ENCODE results near the gene KCNJ11. TPM values are rescaled to one million over a fixed set of nuclear protein-coding genes. Genes with fewer than 3 reads are reported as not detected.

Gene KCNJ11
- total and polyA plus RNA-seq, 10 of the 15 experiments (the other 5 are each of a cell fraction or from before 2014, with no cell fraction given), result 0.06 to 0.56 (median 0.21) TPM; not detected in 6

GRCh38 chr11:17387811-17388210, 648 bp downstream of the KCNJ11 start:
- ATAC-seq, result no peak
- Histone ChIP-seq H3K4me2 (ENCODE audit: control insufficient read depth, insufficient read depth) (no peak overlapping the region), H3K79me2 (ENCODE audit: control insufficient read depth, insufficient read depth, low read length) (no peaks in the 10 kb centered on the region), H3K9ac (ENCODE audit: control insufficient read depth, insufficient read depth, low read length) (no peak overlapping the region), H2AFZ (ENCODE audit: control insufficient read depth, low read depth, low read length) (no peak overlapping the region), H4K20me1 (ENCODE audit: control insufficient read depth, insufficient read depth) (no peaks in the 10 kb centered on the region), H3K27me3 (replicated peaks in 1 of 2; ENCODE audit: control insufficient read depth in 2 of 2, insufficient read depth in 2 of 2, low read length in 1 of 2) (peaks cover 0 to 2% of the 10 kb centered on the region in 2 experiments; a peak in 2 of 4 replicates), H3K36me3 (ENCODE audit: control insufficient read depth in 2 of 2, insufficient read depth in 2 of 2, low read length in 1 of 2) (no peaks in the 10 kb centered on the region), H3K9me3 (replicated peaks; ENCODE audit: control insufficient read depth, insufficient read depth, low read length) (no peaks in the 10 kb centered on the region), H3K4me3 (no peak overlapping the region), H3K4me1 (ENCODE audit: control insufficient read depth, insufficient read depth, low read length) (no peaks in the 10 kb centered on the region), H3K27ac (ENCODE audit: control insufficient read depth, insufficient read depth) (no peak overlapping the region)
- ChIA-PET SMC1A (ENCODE audit: uncharacterized antibody, unreplicated experiment) (no interaction called here), CTCF (no interaction called here), RAD21 (ENCODE audit: unreplicated experiment) (interaction anchor here (1.4 kb wide), 1 partner anchor 140 kb away, joined by 4 read pairs; no protein-coding TSS in a partner anchor), POLR2A (no interaction called here)
- FAIRE-seq, result no peak
- BruUV-seq (replicated peaks), result no TSS peak
- in situ Hi-C loops (cut with MboI), result loop anchor here (10.0 kb wide), 1 partner anchor 117 kb away; no protein-coding TSS in a partner anchor
- intact Hi-C loops (cut with micrococcal nuclease; ENCODE audit: unreplicated experiment), result no loop called here
- TF ChIP-seq, protein P1, sequence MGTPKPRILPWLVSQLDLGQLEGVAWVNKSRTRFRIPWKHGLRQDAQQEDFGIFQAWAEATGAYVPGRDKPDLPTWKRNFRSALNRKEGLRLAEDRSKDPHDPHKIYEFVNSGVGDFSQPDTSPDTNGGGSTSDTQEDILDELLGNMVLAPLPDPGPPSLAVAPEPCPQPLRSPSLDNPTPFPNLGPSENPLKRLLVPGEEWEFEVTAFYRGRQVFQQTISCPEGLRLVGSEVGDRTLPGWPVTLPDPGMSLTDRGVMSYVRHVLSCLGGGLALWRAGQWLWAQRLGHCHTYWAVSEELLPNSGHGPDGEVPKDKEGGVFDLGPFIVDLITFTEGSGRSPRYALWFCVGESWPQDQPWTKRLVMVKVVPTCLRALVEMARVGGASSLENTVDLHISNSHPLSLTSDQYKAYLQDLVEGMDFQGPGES (IDR thresholded peaks at IDR 0.05), result no peak
- no peak for TF ChIP-seq EGR1 (IDR thresholded peaks at IDR 0.05; ENCODE audit: borderline replicate concordance in 1 of 2, low read depth in 2 of 2, low read length in 2 of 2)
- WGBS (ENCODE audit: insufficient coverage, insufficient replicate concordance, low lambda C conversion rate, missing lambda C conversion rate), result 55% methylated on average over 20 of the region's 20 CpGs
- no peak for DNase-seq (ENCODE audit: low read depth, low spot score)

GRCh38 chr11:17387254-17387653, 1.2 kb downstream of the KCNJ11 start:
- intact Hi-C loops (cut with micrococcal nuclease; ENCODE audit: unreplicated experiment) (no loop called here), in situ Hi-C loops (cut with MboI) (loop anchor here (10.0 kb wide), 1 partner anchor 118 kb away; no protein-coding TSS in a partner anchor)
- CTCF ChIA-PET, result interaction anchor here (1.0 to 1.3 kb wide), 4 partner anchors 13 to 157 kb away, joined by 3 to 5 read pairs (median 4); no protein-coding TSS in a partner anchor
- Histone ChIP-seq H3K9ac (ENCODE audit: control insufficient read depth, insufficient read depth, low read length) (no peak overlapping the region), H3K36me3 (ENCODE audit: control insufficient read depth in 2 of 2, insufficient read depth in 2 of 2, low read length in 1 of 2) (no peaks in the 10 kb centered on the region), H3K27ac (ENCODE audit: control insufficient read depth, insufficient read depth) (no peak overlapping the region), H3K4me2 (ENCODE audit: control insufficient read depth, insufficient read depth) (no peak overlapping the region), H3K4me3 (no peak overlapping the region), H3K9me3 (replicated peaks; ENCODE audit: control insufficient read depth, insufficient read depth, low read length) (no peaks in the 10 kb centered on the region), H4K20me1 (ENCODE audit: control insufficient read depth, insufficient read depth) (no peaks in the 10 kb centered on the region), H2AFZ (ENCODE audit: control insufficient read depth, low read depth, low read length) (no peak overlapping the region), H3K79me2 (ENCODE audit: control insufficient read depth, insufficient read depth, low read length) (no peaks in the 10 kb centered on the region), H3K4me1 (ENCODE audit: control insufficient read depth, insufficient read depth, low read length) (no peaks in the 10 kb centered on the region), H3K27me3 (replicated peaks in 1 of 2; ENCODE audit: control insufficient read depth in 2 of 2, insufficient read depth in 2 of 2, low read length in 1 of 2) (peaks cover 0 to 2% of the 10 kb centered on the region in 2 experiments; a peak in 2 of 4 replicates)
- POLR2A ChIA-PET, result no interaction called here
- FAIRE-seq (no peak), DNase-seq (ENCODE audit: low read depth, low spot score) (no peak), ATAC-seq (no peak)
- no TSS peak for BruUV-seq (replicated peaks)
- RAD21 ChIA-PET (ENCODE audit: unreplicated experiment), result interaction anchor here (0.9 to 1.1 kb wide), 2 partner anchors 34 to 141 kb away, joined by 3 read pairs; no protein-coding TSS in a partner anchor
- WGBS (ENCODE audit: insufficient coverage, insufficient replicate concordance, low lambda C conversion rate, missing lambda C conversion rate), result 73% methylated on average over 20 of the region's 20 CpGs
- SMC1A ChIA-PET (ENCODE audit: uncharacterized antibody, unreplicated experiment), result interaction anchor here (0.6 to 0.8 kb wide), 2 partner anchors 120 to 157 kb away, joined by 3 read pairs; no protein-coding TSS in a partner anchor
- TF ChIP-seq ZNF384 (IDR thresholded peaks at IDR 0.05; ENCODE audit: borderline replicate concordance, low read depth, low read length) (no peak), EP300 (IDR thresholded peaks at IDR 0.05; ENCODE audit: borderline replicate concordance in 1 of 2, control insufficient read depth in 1 of 2, low read depth in 2 of 2, low read length in 2 of 2) (no peak), MLLT1 (IDR thresholded peaks at IDR 0.05) (no peak), RFX5 (IDR thresholded peaks at IDR 0.05; ENCODE audit: low read depth, low read length) (no peak), SP1 (IDR thresholded peaks at IDR 0.05; ENCODE audit: low read depth, low read length) (no peak), NR2C2 (IDR thresholded peaks at IDR 0.05; ENCODE audit: borderline replicate concordance, control insufficient read depth, insufficient read length, low read depth) (no peak)
- TF ChIP-seq, protein P2, sequence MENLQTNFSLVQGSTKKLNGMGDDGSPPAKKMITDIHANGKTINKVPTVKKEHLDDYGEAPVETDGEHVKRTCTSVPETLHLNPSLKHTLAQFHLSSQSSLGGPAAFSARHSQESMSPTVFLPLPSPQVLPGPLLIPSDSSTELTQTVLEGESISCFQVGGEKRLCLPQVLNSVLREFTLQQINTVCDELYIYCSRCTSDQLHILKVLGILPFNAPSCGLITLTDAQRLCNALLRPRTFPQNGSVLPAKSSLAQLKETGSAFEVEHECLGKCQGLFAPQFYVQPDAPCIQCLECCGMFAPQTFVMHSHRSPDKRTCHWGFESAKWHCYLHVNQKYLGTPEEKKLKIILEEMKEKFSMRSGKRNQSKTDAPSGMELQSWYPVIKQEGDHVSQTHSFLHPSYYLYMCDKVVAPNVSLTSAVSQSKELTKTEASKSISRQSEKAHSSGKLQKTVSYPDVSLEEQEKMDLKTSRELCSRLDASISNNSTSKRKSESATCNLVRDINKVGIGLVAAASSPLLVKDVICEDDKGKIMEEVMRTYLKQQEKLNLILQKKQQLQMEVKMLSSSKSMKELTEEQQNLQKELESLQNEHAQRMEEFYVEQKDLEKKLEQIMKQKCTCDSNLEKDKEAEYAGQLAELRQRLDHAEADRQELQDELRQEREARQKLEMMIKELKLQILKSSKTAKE (IDR thresholded peaks at IDR 0.05; ENCODE audit: low read depth, poor library complexity, severe bottlenecking), result no peak
- TF ChIP-seq, protein P3, sequence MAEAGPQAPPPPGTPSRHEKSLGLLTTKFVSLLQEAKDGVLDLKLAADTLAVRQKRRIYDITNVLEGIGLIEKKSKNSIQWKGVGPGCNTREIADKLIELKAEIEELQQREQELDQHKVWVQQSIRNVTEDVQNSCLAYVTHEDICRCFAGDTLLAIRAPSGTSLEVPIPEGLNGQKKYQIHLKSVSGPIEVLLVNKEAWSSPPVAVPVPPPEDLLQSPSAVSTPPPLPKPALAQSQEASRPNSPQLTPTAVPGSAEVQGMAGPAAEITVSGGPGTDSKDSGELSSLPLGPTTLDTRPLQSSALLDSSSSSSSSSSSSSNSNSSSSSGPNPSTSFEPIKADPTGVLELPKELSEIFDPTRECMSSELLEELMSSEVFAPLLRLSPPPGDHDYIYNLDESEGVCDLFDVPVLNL (IDR thresholded peaks at IDR 0.05; ENCODE audit: low read depth, low read length), result no peak
